HK-2 (cell line): ENCODE results near the gene DCUN1D2.
"Not testable (repeated sequence)": the region's sequence is repeated elsewhere in the genome, so short reads cannot be mapped to it uniquely, and the experiment has no call there.

Experiments
- DNase-seq: peaks from one replicate; pipeline ENCODE4 v3.0.0-alpha.2; 2018; ENCODE audit not compliant: unreplicated experiment

DCUN1D2 gene

DNA sequence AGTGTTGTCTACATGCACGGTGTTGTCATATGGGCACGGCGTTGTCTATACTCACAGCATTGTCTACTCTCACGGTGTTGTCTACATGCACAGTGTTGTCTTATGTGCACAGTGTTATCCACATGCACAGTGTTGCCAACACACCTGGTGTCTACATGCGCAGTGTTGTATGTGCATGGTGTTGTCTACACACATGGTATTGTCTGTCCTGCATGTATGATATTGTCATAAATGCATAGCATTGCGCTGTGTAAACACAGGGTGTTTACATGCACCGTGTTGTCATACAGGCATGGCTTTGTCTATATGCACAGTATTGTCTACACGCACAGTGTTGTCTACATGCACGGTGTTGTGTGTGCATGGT lies 44.0 kb downstream of the DCUN1D2 start:
- no peak for DNase-seq

DNA sequence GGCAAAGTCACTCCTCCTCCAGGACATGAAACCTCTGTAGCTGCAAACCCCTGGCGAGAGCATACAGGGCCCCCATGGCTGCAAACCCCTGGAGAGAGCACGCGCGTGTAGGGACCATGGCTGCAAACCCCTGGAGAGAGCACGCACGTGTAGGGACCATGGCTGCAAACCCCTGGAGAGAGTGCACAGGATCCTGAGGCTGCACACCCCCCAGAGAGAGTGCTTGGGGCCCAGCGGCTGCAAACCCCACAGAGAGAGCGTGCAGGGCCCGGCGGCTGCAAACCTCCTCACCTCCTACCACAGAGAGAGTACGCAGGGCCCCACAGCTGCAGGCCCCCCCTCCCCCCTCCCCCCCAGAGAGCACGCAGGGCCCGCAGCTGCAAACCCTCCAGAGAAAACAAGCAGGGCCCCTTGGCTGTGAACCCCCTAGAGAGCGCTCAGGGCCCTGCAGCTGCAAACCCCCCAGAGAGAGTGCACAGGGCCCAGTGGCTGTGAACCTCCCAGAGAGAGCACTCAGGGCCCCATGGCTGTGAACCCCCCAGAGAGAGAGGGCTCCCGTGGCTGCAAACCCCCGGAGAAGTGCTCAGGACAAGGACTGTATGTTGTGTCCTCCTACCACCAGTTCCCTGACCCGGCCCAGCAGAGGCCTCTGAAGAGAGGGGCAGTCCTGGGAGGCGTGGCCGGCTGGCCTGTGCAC lies 44.6 kb downstream of the DCUN1D2 start:
- no peak for DNase-seq

DNA sequence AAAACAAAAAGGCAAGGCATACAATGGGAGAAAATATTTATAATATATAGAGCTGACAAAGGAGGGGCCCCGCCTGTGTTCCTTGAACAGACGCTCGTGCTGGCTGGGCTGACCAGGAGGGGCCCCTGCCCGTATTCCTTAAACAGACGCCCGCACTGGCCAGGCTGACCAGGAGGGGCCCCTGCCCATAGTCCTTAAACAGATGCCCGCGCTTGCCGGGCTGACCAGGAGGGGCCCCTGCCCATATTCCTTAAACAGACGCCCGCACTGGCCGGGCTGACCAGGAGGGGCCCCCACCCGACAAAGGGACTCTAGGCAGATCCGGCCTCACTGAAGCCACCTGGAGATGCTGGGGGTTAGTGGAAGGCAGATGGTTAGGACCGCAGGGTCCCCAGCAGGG lies 46.5 kb downstream of the DCUN1D2 start:
- no peak for DNase-seq

DNA sequence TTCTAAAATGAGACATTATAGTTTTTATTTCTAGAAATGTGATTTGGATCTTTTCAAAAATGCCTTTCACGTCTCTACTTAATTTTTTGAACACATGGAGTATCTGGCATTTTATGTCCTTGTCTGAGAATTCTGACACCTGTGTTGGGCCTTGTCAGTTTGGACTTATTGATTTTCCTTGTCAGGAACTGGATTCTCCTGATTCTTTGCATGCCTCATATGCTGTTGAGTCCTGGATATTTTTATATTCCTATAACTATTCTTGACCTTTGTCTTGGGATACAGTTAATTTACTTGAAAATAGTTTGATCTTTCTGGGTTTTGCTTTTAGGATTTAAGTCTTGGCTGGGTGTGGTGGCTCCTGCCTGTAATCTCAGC lies 47.5 kb downstream of the DCUN1D2 start:
- no peak for DNase-seq

DNA sequence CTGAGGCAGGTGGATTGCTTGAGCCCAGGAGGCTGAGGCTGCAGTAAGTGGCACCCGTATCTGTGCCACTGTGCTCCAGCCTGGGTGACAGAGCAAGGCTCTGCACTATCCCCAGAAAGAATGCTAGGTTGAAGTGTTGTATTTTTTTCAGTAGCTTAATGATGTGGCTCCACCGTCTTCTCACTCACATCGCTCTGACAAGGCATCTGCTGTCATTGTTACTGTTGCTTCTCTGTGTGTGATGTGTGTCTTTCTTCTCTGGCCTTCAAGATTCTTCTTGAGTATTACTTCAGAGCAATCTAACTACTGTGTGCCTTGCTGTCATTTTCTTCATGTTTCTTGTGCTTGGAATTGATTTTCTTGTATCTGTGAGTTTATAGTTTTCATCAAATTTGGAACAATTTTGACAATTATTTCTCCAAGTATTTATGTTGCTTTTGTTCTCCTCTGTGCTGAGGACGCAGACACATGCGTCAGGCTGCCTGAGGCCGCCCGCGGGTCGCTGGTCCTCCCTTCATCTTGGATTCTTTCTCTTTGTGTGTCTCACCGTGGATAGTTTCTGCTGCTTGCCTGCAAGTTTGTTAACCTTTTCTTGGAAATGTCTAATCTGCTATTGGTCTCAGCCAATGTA lies 48.0 kb downstream of the DCUN1D2 start:
- no peak for DNase-seq

DNA sequence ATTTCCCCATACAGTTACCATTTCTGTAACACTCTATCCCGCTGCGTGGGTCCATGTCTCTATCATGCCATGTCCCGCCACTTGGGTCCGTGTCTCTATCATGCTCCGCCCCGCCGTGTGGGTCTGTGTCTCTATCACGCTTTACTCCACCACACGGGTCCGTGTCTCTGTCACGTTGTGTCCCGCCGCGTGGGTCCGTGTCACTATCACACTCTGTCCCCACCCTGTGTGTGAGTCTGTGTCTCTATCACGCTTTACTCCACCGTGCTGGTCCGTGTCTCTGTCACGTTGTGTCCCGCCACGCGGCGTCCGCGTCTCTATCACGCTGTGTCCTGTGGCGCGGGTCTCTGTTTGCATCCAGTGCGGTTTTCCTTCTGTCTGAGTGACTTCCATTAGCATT lies 48.9 kb downstream of the DCUN1D2 start:
- no peak for DNase-seq

DNA sequence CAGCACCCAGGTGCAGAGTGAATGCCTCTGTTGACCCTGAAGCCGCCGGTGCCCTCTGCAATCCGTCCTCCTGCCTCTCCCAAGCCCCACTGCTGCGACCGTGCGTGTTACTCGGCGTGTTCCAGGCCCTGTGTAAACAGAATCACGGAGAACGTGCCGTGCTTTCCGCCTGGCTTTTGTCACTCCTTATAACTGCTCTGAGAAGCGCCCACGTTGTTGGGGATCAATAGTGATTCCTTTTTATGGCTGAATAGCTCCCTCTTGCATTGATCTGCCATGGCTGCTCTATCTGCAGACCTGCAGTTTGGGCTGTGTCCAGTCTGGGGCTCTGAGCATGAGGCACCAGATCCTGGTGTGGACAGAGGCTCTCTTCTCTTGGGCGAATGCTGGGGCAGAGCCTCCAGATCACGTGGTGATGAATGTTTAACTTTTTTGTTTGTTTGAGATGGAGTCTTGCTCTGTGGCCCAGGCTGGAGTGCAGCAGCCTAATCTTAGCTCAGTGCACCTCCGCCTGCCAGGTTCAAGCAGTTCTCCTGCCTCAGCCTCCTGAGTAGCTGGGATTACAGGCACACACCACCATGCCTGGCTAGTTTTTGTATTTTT lies 53.0 kb downstream of the DCUN1D2 start:
- DNase-seq, result no peak

DNA sequence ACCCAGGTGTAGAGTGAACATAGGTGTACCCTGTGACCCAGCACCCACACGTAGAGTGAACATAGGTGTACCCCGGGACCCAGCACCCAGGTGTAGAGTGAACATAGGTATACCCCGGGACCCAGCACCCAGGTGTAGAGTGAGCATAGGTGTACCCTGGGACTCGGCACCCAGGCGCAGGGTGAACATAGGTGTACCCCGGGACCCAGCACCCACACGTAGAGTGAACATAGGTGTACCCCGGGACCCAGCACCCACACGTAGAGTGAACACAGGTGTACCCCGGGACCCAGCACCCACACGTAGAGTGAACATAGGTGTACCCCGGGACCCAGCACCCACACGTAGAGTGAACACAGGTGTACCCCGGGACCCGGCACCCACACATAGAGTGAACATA lies 53.6 kb downstream of the DCUN1D2 start:
- DNase-seq, result not testable (repeated sequence)

DNA sequence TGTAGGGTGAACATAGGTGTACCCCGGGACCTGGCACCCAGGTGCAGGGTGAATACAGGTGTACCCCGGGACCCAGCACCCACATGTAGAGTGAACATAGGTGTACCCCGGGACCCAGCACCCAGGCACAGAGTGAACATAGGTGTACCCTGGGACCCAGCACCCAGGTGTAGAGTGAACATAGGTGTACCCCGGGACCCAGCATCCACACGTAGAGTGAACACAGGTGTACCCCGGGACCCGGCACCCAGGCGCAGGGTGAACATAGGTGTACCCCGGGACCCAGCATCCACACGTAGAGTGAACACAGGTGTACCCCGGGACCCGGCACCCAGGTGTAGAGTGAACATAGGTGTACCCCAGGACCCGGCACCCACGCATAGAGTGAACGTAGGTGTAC lies 54.6 kb downstream of the DCUN1D2 start:
- DNase-seq, result not testable (repeated sequence)

DNA sequence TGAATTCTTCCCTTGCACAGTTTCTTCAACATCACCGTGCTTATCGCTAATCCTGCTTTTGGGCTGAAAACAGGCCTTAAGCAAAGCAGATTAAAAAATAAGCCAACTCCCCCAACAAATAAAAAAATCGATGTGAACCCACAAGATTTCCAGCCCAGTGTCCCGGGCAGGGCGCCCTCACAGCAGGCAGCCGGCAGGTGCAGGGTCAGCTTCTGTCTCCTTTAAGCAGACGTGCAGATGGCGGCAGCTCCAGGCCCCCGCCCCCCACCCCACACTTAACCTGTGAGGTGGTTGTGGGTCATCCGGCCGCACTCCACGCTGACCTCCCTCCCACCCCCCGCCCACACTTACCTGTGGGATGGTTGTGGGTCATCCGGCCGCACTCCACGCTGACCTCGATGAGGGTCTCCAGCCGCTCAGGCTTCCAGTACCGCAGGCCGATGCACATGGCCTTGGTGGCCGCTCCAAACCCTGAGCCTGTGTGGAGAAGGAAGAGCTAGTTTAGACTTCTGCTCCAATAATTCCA lies 57.1 kb downstream of the DCUN1D2 start:
- no peak for DNase-seq

DNA sequence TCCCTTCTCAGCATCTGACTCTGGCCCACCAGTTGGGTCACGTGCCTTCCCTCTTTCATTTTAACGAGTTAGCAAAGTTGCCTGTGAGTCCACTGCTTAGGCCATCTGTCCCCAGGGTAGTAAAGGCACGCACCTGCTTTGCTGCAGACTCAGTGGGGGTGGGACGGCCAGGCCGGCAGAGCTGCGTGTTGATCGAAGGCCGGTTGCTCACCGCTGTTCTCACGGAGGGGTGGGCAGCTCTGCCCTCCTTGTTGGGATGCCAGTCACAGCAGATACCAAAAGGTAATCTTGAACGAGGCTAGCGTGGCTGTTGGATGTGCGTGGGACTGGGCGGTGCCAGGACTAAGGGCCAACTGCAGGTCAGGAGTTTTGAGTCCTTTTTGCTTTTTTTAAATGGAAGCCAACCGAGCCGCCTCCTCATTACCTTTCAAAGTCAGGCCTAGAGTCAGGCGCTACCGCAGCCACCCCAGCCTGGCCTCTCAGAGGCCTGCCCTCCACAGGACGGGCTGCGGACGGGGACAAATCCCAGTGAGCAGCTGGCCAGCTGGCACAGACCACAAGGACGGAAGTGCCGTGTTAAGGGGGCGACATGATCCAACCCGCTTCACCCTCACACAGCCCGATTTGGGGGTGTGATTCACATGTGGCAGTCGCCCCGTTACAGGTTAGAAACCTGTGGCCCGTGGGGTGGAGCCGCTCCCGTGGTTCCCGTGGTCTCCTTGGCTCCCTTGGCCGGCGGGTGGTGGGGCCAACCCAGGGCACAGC lies 57.8 kb downstream of the DCUN1D2 start:
- no peak for DNase-seq

DNA sequence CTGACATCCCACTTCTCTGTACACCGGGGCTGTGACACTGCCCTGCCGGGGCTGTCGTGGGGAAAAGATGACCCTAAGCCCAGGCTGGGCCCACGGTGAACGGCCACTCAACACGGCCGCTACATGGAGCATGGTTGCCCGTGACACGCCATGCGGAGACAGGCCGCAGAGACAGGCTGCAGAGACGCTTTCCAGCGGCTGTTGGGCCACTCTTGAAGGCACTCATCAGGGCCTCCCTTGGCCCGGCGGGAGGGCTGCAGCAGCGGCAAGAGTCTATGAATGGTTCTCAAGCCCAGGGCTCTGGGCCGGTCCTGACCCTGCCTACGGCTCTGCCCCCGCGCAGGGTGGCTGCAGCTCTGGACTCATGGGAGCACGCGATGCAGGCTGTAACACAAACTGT lies 59.3 kb downstream of the DCUN1D2 start:
- DNase-seq, result no peak

DNA sequence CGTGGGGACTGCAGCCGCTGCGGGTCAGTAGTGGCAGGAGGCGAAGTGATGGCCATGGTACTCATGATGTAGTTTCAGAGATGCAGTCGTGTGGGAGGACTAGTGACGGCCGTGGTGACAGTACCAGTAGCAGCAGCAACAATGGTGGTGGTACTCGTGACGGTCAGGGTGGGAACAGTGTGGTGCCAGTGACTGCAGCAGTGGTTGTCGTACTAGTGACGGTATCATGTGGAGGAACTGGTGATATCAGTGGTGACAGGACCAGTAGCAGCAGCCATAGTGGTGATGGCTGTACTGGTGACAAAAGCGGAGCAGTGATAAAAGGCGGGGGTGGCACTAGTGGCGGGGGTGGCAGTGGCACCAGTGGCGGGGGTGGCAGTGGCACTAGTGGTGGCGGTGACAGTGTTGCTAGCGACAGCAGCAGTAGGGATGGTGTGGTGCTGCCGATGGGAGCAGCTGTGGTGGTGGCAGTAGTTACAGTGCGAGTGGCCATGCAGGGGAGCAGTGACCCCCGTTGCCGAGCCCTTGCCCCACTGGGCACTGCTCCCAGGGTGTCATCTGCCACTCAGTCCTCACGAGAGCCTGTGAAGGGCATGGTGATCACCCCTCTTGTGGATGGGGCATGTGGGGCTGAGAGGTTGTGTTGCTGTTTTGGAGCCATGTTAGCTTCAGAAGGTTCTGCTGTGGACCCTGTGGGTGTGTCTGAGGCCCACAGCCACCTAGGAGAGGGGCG lies 60.0 kb downstream of the DCUN1D2 start:
- DNase-seq, result no peak

DNA sequence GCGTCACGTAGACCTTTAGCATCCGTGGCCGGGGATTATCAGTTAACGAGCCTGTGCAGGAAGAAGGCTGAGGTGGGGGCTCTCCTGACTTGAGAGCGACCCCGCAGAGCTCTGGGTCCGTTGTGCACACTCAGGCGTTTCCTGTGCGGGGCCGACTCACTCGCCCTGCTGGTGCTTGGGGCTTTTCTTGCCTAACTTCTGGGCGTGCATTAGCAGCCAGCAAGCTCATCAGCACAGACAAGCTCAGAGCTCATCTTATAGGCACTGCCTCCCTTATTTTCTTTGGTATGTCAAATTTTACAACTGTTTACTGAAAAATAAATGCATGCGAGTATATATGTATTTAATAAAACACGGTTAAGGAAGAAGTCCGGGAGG lies 60.9 kb downstream of the DCUN1D2 start:
- no peak for DNase-seq

DNA sequence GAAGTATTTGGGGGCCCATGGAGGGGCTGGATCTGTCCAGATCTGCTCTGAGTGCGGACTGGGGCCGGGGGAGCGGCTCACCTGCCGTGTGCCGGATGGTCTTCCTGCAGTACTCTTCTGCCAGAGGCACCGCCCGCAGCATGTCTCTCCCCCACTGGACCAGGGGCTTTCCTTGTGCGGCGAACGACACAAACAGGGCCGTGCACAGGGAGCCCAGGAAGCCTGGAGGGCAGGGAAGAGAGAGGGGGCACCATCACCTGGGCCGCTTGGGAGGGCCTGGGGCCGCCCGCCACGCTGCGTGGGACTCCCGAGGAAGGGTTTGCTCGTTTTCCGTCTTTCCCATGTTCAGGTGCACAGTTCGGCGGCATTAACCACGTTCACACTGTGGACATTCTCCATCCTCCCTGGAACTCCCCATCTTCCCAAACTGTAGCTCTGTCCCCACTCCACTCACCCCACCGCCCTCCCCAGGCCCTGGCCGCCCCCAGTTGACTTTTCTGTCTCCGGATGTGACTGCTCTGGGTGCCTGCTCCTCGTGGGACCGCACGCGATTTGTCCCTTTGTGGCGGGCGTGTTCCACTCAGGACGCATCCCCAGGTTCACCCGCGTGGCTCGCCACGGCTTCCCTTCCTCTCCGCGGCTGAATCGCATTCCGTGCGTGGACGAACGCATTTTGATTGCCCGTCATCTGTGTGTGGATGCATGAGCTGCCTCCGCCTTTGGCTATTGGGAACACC lies 61.5 kb downstream of the DCUN1D2 start:
- no peak for DNase-seq

DNA sequence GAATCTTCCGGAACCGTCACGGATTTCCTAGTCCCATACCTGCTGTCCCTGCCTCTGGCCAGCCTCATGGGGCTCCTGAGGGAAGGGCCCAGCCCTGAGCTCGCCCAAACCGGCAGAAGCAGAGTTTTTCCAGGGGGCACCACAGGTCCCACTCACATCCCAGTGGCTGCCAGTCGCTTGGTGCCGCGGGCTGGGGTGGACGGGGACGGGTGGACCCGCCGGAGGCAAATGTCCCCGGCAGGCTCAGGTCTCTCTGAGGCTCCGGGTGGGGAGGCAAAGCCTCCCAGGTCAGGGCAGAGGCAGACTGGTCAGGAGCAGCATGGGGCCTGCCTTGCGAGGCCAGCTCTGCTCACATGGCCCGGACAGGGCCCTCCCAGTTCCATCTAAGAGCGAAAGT lies 62.0 kb downstream of the DCUN1D2 start:
- DNase-seq, result no peak

DNA sequence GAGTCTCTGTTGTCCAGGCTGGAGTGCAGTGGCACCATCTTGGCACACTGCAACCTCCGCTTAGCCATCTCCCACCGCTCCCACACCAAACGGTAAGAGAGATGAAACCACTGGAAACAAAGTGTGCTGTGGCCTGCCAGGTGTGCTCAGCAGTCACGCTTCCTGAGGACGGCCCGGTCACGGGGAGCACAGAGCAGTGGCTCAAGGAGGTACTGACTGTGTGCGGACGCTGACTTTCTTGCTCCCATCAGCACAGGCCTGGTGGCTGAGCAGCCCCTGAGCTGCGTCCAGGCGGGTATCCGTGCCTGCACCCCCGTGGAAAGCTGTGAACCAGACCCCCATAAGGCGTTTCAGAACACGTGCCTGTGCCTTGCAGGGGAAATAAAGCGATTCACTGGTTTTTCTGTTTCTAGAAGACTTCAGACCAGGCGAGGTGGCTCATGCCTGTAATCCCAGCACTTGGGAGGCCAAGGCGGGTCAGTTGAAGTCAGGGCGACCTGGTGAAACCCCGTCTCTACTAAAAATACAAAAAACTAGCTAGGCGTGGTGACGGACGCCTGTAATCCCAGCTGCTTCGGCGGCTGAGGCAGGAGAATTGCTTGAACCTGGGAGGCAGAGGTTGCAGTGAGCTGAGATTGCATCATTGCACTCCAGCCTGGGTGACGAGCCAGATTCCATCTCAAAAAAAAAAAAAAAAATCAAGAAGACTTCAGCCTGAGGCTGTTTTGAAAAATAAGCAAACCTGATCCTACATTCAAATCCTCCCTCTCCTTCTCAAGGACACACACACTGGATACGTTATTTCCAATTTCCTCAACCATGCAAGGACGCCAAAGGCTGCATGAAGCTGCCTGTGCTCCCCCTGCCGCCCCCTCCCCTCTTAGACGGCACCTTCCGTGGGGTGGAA lies 62.7 kb downstream of the DCUN1D2 start:
- no peak for DNase-seq

DNA sequence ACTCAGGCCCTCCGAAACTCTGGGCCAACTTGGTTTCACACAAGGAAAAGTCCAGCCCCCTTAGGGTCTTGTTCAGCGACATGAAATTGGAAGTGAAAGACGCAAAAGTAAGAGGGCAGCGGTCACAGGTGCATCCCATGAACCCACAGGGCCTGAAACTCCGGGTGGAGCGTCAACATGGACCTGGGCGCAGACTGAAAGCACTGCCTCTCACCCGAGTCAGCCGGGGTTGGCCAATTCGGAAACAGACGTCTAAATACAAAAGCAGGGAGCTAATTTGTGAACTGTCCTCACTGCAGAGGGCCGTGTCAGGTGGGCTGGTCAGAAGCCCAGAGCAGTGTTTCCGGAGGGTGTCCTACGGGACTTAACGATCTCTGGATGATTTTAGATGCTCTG lies 63.9 kb downstream of the DCUN1D2 start:
- no peak for DNase-seq

DNA sequence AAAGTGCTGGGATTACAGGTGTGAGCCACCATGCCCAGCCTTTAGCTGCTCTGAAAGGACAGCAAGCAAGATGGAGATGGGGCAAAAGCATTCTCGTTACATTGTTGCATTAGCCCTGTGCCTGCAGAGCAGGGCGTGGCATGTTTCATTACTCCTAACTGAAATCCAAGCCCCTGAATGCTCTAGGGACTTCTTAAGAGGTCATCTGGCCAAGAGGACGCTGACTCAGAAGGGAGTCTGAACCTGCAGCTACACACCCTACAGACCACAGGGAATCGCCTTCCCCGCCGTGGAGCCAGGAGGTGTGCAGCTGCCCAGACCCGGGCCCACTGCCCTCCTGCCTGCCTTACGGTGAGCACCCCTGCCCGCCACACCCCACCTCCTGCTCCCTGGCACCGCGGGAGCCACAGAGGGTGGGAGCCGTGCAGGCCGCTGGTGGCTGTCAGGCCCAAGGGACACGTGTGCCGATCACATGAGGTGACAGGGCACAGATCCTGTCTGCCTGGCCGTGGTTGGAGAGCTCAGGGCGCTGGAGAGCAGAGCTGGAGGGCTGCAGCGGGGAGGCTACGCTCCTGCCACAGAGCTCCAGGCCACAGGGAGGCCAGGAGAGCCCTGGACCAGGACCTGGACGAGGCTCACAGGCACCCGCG lies 64.4 kb downstream of the DCUN1D2 start:
- no peak for DNase-seq
